GM12801 (cell line): ENCODE measurements around the gene RIMBP2.

Experiments
- CTCF ChIP-seq: IDR thresholded peaks from one replicate; pipeline ENCODE4 v1.5.1; 2011; ENCODE audit warnings: control low read depth; ENCODE audit not compliant: insufficient read length; ENCODE audit errors: extremely low read depth

RIMBP2 gene

GRCh38 chr12:130589540-130590317, 126.4 kb downstream of the RIMBP2 start:
- no peak for TF ChIP-seq CTCF

- TF ChIP-seq CTCF: no peak
These were observed 127.2 kb downstream of the RIMBP2 start for GRCh38 chr12:130588696-130589539.

- TF ChIP-seq CTCF: no peak
These were observed 128.1 kb downstream of the RIMBP2 start for GRCh38 chr12:130587966-130588365.

- TF ChIP-seq CTCF: no peak
These were observed 132.3 kb downstream of the RIMBP2 start for GRCh38 chr12:130583800-130584199.

GRCh38 chr12:130583317-130583716, 132.8 kb downstream of the RIMBP2 start:
- no peak for TF ChIP-seq CTCF

GRCh38 chr12:130582286-130582685, 133.8 kb downstream of the RIMBP2 start:
- no peak for TF ChIP-seq CTCF

- no peak for TF ChIP-seq CTCF
These were observed 134.3 kb downstream of the RIMBP2 start for GRCh38 chr12:130581782-130582181.
